ENCODE measurements around the gene CSTPP1.

CSTPP1 gene

DNA sequence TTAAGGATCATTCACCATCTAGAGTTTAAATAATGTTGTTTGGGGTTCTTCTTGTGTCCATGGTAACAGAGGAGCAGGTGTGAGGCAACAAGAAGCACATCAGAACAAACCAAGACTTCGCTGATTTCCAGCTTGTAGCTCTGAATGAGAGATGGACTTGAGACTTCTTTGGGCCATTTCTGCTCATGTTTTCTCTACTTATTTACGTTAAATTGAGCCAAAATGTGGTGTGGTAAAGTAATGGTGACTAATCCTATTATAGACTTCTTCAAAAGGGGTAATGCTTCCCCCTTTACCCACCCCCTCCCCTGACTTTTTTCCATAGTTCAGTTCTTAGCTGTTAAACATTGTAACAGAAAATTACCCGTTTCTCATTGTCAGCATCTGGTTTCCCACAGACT is 65.2 kb downstream of the CSTPP1 start:
- Histone ChIP-seq H3K4me2 (ENCODE audit: insufficient read depth, low read length, poor library complexity, severe bottlenecking) (no peak overlapping the region), H4K91ac (ENCODE audit: low read depth, low read length, poor library complexity) (no peak overlapping the region), H3K79me1 (ENCODE audit: low read depth, low read length) (peaks cover 1% of the 10 kb centered on the region), H3K23ac (ENCODE audit: low read depth, low read length, poor library complexity) (no peak overlapping the region), H3K14ac (ENCODE audit: low read length) (no peak overlapping the region), H2BK12ac (ENCODE audit: low read length) (no peak overlapping the region), H3K9me3 (replicated peaks in 1 of 2; ENCODE audit: control insufficient read depth in 2 of 2, insufficient read depth in 1 of 2, low read depth in 1 of 2, low read length in 2 of 2) (no peaks in the 10 kb centered on the region), H3K4me3 (ENCODE audit: low read length in 2 of 2) (no peak overlapping the region), H3K4ac (ENCODE audit: low read length) (no peak overlapping the region), H4K8ac (ENCODE audit: low read depth, low read length) (no peak overlapping the region), H2AK5ac (ENCODE audit: low read depth, low read length) (no peak overlapping the region), H3K36me3 (replicated peaks in 1 of 2; ENCODE audit: control insufficient read depth in 2 of 2, insufficient read depth in 2 of 2, low read length in 2 of 2) (peaks cover 0 to 5% of the 10 kb centered on the region in 2 donors), H3K27me3 (ENCODE audit: control insufficient read depth in 3 of 3, insufficient read depth in 3 of 3, low read depth in 1 of 3, low read length in 3 of 3) (no peaks in the 10 kb centered on the region), H3K18ac (ENCODE audit: low read length) (no peak overlapping the region), H3K4me1 (ENCODE audit: control insufficient read depth in 2 of 2, insufficient read depth in 1 of 2, low read depth in 1 of 2, low read length in 2 of 2) (peaks cover 2 to 20% of the 10 kb centered on the region in 2 donors), H3K9ac (ENCODE audit: low read depth, low read length, poor library complexity) (no peak overlapping the region), H2BK120ac (ENCODE audit: low read depth, low read length) (no peak overlapping the region), H3K27ac (replicated peaks; ENCODE audit: low read length) (no peak overlapping the region), H2BK15ac (ENCODE audit: low read length) (no peak overlapping the region), H2AFZ (ENCODE audit: low read length) (no peak overlapping the region), H2BK5ac (ENCODE audit: low read length) (no peak overlapping the region)
- WGBS, 2 donors (ENCODE audit: extremely low coverage in 2 of 2, insufficient read length in 2 of 2, insufficient replicate concordance in 1 of 2): no CpG with 5 or more reads among the region's 3 CpGs
- DNase-seq (ENCODE audit: low spot score): no peak

GRCh38 chr11:47002390-47002789 is 65.8 kb downstream of the CSTPP1 start:
- Histone ChIP-seq H4K91ac (ENCODE audit: low read depth, low read length, poor library complexity) (no peak overlapping the region), H3K4me1 (ENCODE audit: control insufficient read depth in 2 of 2, insufficient read depth in 1 of 2, low read depth in 1 of 2, low read length in 2 of 2) (peaks cover 2 to 20% of the 10 kb centered on the region in 2 donors), H3K79me1 (ENCODE audit: low read depth, low read length) (peaks cover 1% of the 10 kb centered on the region), H3K27ac (replicated peaks; ENCODE audit: low read length) (no peak overlapping the region), H3K18ac (ENCODE audit: low read length) (no peak overlapping the region), H2BK120ac (ENCODE audit: low read depth, low read length) (no peak overlapping the region), H2BK12ac (ENCODE audit: low read length) (no peak overlapping the region), H2BK5ac (ENCODE audit: low read length) (no peak overlapping the region), H3K23ac (ENCODE audit: low read depth, low read length, poor library complexity) (no peak overlapping the region), H2AK5ac (ENCODE audit: low read depth, low read length) (no peak overlapping the region), H3K14ac (ENCODE audit: low read length) (no peak overlapping the region), H2BK15ac (ENCODE audit: low read length) (no peak overlapping the region), H3K36me3 (replicated peaks in 1 of 2; ENCODE audit: control insufficient read depth in 2 of 2, insufficient read depth in 2 of 2, low read length in 2 of 2) (peaks cover 0 to 5% of the 10 kb centered on the region in 2 donors), H2AFZ (ENCODE audit: low read length) (no peak overlapping the region), H3K9me3 (replicated peaks in 1 of 2; ENCODE audit: control insufficient read depth in 2 of 2, insufficient read depth in 1 of 2, low read depth in 1 of 2, low read length in 2 of 2) (no peaks in the 10 kb centered on the region), H3K4me2 (ENCODE audit: insufficient read depth, low read length, poor library complexity, severe bottlenecking) (no peak overlapping the region), H3K27me3 (ENCODE audit: control insufficient read depth in 3 of 3, insufficient read depth in 3 of 3, low read depth in 1 of 3, low read length in 3 of 3) (no peaks in the 10 kb centered on the region), H3K4ac (ENCODE audit: low read length) (no peak overlapping the region), H4K8ac (ENCODE audit: low read depth, low read length) (no peak overlapping the region), H3K4me3 (ENCODE audit: low read length in 2 of 2) (no peak overlapping the region), H3K9ac (ENCODE audit: low read depth, low read length, poor library complexity) (no peak overlapping the region)
- no CpG with 5 or more reads among the region's 1 CpG for WGBS, 2 donors (ENCODE audit: extremely low coverage in 2 of 2, insufficient read length in 2 of 2, insufficient replicate concordance in 1 of 2)
- no peak for DNase-seq (ENCODE audit: low spot score)

DNA sequence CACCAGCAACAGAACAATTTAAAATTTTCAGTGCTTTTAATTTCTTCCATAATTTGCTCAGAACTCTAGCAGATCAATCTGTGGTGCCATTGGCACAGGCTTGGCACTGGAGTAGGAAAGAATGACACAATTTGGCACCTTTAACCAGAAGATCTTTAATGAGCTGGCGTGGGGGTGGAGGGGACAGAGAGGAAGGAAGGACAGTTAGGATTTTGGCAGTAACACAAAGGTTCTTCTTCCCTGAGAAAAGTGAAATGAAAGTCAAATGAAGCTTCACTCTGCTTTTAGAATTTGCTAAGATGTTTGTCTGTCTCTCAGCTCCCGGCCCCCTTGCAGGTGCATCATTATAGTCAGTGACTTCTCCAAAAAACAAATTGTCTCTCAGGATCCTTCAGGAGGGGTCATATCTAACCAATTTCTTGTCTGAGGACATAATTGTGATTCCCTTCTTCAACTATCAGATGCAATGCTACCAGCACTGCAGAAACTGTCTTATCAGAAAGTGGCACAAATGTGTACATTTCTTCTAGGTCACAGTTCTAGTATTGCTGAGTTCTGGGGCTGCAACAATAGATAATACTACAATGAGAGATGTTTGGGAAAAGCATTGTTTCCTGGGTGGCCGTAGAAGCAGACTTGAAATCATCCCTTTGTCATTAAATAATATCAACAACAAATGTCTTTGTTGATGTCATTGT is 66.8 kb downstream of the CSTPP1 start:
- H3K4me2 ChIP-seq (ENCODE audit: insufficient read depth, low read length, poor library complexity, severe bottlenecking): no peak overlapping the region
- H3K4me3 ChIP-seq (ENCODE audit: low read length in 2 of 2): no peak overlapping the region
- no peak overlapping the region for H2BK5ac ChIP-seq (ENCODE audit: low read length)
- no peaks in the 10 kb centered on the region for H3K27me3 ChIP-seq (ENCODE audit: control insufficient read depth in 3 of 3, insufficient read depth in 3 of 3, low read depth in 1 of 3, low read length in 3 of 3)
- H3K18ac ChIP-seq (ENCODE audit: low read length): no peak overlapping the region
- H4K8ac ChIP-seq (ENCODE audit: low read depth, low read length): no peak overlapping the region
- no peak overlapping the region for H2BK120ac ChIP-seq (ENCODE audit: low read depth, low read length)
- no peak overlapping the region for H3K9ac ChIP-seq (ENCODE audit: low read depth, low read length, poor library complexity)
- no peak overlapping the region for H2AK5ac ChIP-seq (ENCODE audit: low read depth, low read length)
- no peak overlapping the region for H2BK12ac ChIP-seq (ENCODE audit: low read length)
- H3K36me3 ChIP-seq (replicated peaks in 1 of 2; ENCODE audit: control insufficient read depth in 2 of 2, insufficient read depth in 2 of 2, low read length in 2 of 2): no peaks in the 10 kb centered on the region
- peaks cover 2 to 20% of the 10 kb centered on the region in 2 donors for H3K4me1 ChIP-seq (ENCODE audit: control insufficient read depth in 2 of 2, insufficient read depth in 1 of 2, low read depth in 1 of 2, low read length in 2 of 2)
- H2AFZ ChIP-seq (ENCODE audit: low read length): no peak overlapping the region
- no peak overlapping the region for H3K14ac ChIP-seq (ENCODE audit: low read length)
- H3K9me3 ChIP-seq (replicated peaks in 1 of 2; ENCODE audit: control insufficient read depth in 2 of 2, insufficient read depth in 1 of 2, low read depth in 1 of 2, low read length in 2 of 2): no peaks in the 10 kb centered on the region
- no peak overlapping the region for H2BK15ac ChIP-seq (ENCODE audit: low read length)
- no peak overlapping the region for H3K4ac ChIP-seq (ENCODE audit: low read length)
- no peak for DNase-seq (ENCODE audit: low spot score)
- H3K79me1 ChIP-seq (ENCODE audit: low read depth, low read length): peaks cover 1% of the 10 kb centered on the region
- H3K23ac ChIP-seq (ENCODE audit: low read depth, low read length, poor library complexity): no peak overlapping the region
- no peak overlapping the region for H3K27ac ChIP-seq (replicated peaks; ENCODE audit: low read length)
- WGBS, 2 donors (ENCODE audit: extremely low coverage in 2 of 2, insufficient read length in 2 of 2, insufficient replicate concordance in 1 of 2): no CpG with 5 or more reads among the region's 3 CpGs
- H4K91ac ChIP-seq (ENCODE audit: low read depth, low read length, poor library complexity): no peak overlapping the region

GRCh38 chr11:47004595-47005033 is 68.1 kb downstream of the CSTPP1 start:
- DNase-seq (ENCODE audit: low spot score): no peak
- H3K4me2 ChIP-seq (ENCODE audit: insufficient read depth, low read length, poor library complexity, severe bottlenecking): no peak overlapping the region
- no peak overlapping the region for H3K4ac ChIP-seq (ENCODE audit: low read length)
- H2BK120ac ChIP-seq (ENCODE audit: low read depth, low read length): no peak overlapping the region
- H2BK15ac ChIP-seq (ENCODE audit: low read length): no peak overlapping the region
- no peaks in the 10 kb centered on the region for H3K9me3 ChIP-seq (replicated peaks in 1 of 2; ENCODE audit: control insufficient read depth in 2 of 2, insufficient read depth in 1 of 2, low read depth in 1 of 2, low read length in 2 of 2)
- no peak overlapping the region for H3K4me3 ChIP-seq (ENCODE audit: low read length in 2 of 2)
- no peak overlapping the region for H3K27ac ChIP-seq (replicated peaks; ENCODE audit: low read length)
- no peak overlapping the region for H3K9ac ChIP-seq (ENCODE audit: low read depth, low read length, poor library complexity)
- no peaks in the 10 kb centered on the region for H3K36me3 ChIP-seq (replicated peaks in 1 of 2; ENCODE audit: control insufficient read depth in 2 of 2, insufficient read depth in 2 of 2, low read length in 2 of 2)
- H3K18ac ChIP-seq (ENCODE audit: low read length): no peak overlapping the region
- no peak overlapping the region for H2BK12ac ChIP-seq (ENCODE audit: low read length)
- H3K27me3 ChIP-seq (ENCODE audit: control insufficient read depth in 3 of 3, insufficient read depth in 3 of 3, low read depth in 1 of 3, low read length in 3 of 3): no peaks in the 10 kb centered on the region
- no peak overlapping the region for H4K8ac ChIP-seq (ENCODE audit: low read depth, low read length)
- peaks cover 1% of the 10 kb centered on the region for H3K79me1 ChIP-seq (ENCODE audit: low read depth, low read length)
- H3K23ac ChIP-seq (ENCODE audit: low read depth, low read length, poor library complexity): no peak overlapping the region
- H2AFZ ChIP-seq (ENCODE audit: low read length): no peak overlapping the region
- no peak overlapping the region for H2AK5ac ChIP-seq (ENCODE audit: low read depth, low read length)
- H3K4me1 ChIP-seq (ENCODE audit: control insufficient read depth in 2 of 2, insufficient read depth in 1 of 2, low read depth in 1 of 2, low read length in 2 of 2): peaks cover 2 to 20% of the 10 kb centered on the region in 2 donors
- H2BK5ac ChIP-seq (ENCODE audit: low read length): no peak overlapping the region
- no peak overlapping the region for H3K14ac ChIP-seq (ENCODE audit: low read length)
- H4K91ac ChIP-seq (ENCODE audit: low read depth, low read length, poor library complexity): no peak overlapping the region

Data from neuronal stem cell (in vitro differentiated cells).